SK-N-SH treated with all-trans-retinoic acid at 6 μM for 48 hours (cell line): ENCODE results near the gene NTN3.

Source experiments
- BACH2 ChIP-seq: fragments of 250-450 bp; sonication (Bioruptor Pico); IDR thresholded peaks from 2 replicates; pipeline ENCODE4 v1.9.0; 2021; ENCODE audit warnings: mild to moderate bottlenecking, borderline replicate concordance
- CSRNP3 ChIP-seq: fragments of 250-450 bp; sonication (Bioruptor Pico); IDR thresholded peaks from 2 replicates; pipeline ENCODE4 v1.5.1; 2021; ENCODE audit warnings: mild to moderate bottlenecking, moderate library complexity
- ESRRG ChIP-seq: fragments of 250-450 bp; sonication (Bioruptor Pico); IDR thresholded peaks from 2 replicates; pipeline ENCODE4 v1.6.1; 2021; ENCODE audit warnings: mild to moderate bottlenecking
- PATZ1 ChIP-seq: fragments of 250-450 bp; sonication (Bioruptor Pico); IDR thresholded peaks from 2 replicates; pipeline ENCODE4 v1.8.0; 2020; ENCODE audit warnings: mild to moderate bottlenecking, moderate library complexity, borderline replicate concordance
- RARB ChIP-seq: fragments of 250-450 bp; sonication (Bioruptor Pico); IDR thresholded peaks from 2 replicates; pipeline ENCODE4 v1.8.0; 2021; ENCODE audit warnings: mild to moderate bottlenecking, moderate library complexity
- TOX ChIP-seq: fragments of 250-450 bp; sonication (Bioruptor Pico); IDR thresholded peaks from 2 replicates; pipeline ENCODE4 v1.8.0; 2021; ENCODE audit warnings: mild to moderate bottlenecking, moderate library complexity, borderline replicate concordance

- no peak for TF ChIP-seq RARB (CRISPR knock-in tag)
- TF ChIP-seq ESRRG (CRISPR knock-in tag) = no peak
- no peak for TF ChIP-seq CSRNP3
- no peak for TF ChIP-seq TOX (CRISPR knock-in tag)
- TF ChIP-seq BACH2 = no peak
- TF ChIP-seq PATZ1 (CRISPR knock-in tag) = no peak
Observed at GRCh38 chr16:2439598-2439997, 31.5 kb upstream of the NTN3 start.
